ENCODE measurements around the gene PSD4.

- TF ChIP-seq, protein P1, sequence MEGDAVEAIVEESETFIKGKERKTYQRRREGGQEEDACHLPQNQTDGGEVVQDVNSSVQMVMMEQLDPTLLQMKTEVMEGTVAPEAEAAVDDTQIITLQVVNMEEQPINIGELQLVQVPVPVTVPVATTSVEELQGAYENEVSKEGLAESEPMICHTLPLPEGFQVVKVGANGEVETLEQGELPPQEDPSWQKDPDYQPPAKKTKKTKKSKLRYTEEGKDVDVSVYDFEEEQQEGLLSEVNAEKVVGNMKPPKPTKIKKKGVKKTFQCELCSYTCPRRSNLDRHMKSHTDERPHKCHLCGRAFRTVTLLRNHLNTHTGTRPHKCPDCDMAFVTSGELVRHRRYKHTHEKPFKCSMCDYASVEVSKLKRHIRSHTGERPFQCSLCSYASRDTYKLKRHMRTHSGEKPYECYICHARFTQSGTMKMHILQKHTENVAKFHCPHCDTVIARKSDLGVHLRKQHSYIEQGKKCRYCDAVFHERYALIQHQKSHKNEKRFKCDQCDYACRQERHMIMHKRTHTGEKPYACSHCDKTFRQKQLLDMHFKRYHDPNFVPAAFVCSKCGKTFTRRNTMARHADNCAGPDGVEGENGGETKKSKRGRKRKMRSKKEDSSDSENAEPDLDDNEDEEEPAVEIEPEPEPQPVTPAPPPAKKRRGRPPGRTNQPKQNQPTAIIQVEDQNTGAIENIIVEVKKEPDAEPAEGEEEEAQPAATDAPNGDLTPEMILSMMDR (conservative IDR thresholded peaks at IDR 0.05; ENCODE audit: low read depth, low read length): no peak
- TF ChIP-seq POLR2A (IDR thresholded peaks at IDR 0.05; ENCODE audit: low read depth, low read length) (no peak), RAD21 (IDR thresholded peaks at IDR 0.05; ENCODE audit: low read length) (no peak), MAFK (IDR thresholded peaks at IDR 0.05; ENCODE audit: low read depth, low read length) (no peak), NFE2L2 (IDR thresholded peaks at IDR 0.05; ENCODE audit: low read depth, low read length) (no peak), CHD1 (IDR thresholded peaks at IDR 0.05; ENCODE audit: low read depth, low read length) (no peak), BHLHE40 (IDR thresholded peaks at IDR 0.05; ENCODE audit: low read depth, low read length) (no peak)
These were observed 48.1 kb downstream of the PSD4 start for GRCh38 chr2:113221846-113222245.
